H1 (cell line): ENCODE results near the gene WDFY4. TPM values are rescaled to one million over a fixed set of nuclear protein-coding genes. Genes with fewer than 3 reads are reported as not detected.

Experiments used
- EP300 ChIP-seq, 2 experiments: IDR thresholded peaks; 1 replicate in 1 of 2; 2 replicates in 1 of 2; pipeline ENCODE4 v1.6.1; 2011 to 2012; ENCODE audit warnings: low read depth in 2 of 2, low read length in 2 of 2, mild to moderate bottlenecking in 2 of 2, borderline replicate concordance in 1 of 2, inconsistent platforms in 1 of 2, moderate library complexity in 1 of 2
- NRF1 ChIP-seq: IDR thresholded peaks from 2 replicates; pipeline ENCODE4 v1.6.1; 2011; ENCODE audit warnings: mild to moderate bottlenecking, low read depth, low read length, improper control_type of control experiment
- POLR2AphosphoS5 ChIP-seq: IDR thresholded peaks from 2 replicates; pipeline ENCODE4 v1.6.1; 2011; ENCODE audit warnings: low read depth, low read length
- RNF2 ChIP-seq: fragments of 200-900, 300-1000 bp; sonication (generic); IDR thresholded peaks from 2 replicates; pipeline ENCODE4 v1.7.1; 2016; ENCODE audit warnings: borderline replicate concordance, low read depth, mild to moderate bottlenecking, antibody characterized with exemption, low read length; ENCODE audit not compliant: poor library complexity, severe bottlenecking; ENCODE audit errors: missing control alignments
- polyA plus RNA-seq, 7 experiments: library from polyadenylated mRNA; depleted of rRNA in 3 of 7; stranded (reverse) in 5 of 7; unstranded in 2 of 7; fragments of >200 nt in 5 of 7; fragments of 200-250 nt in 2 of 7; gene quantifications; 1 replicate in 5 of 7; 2 replicates in 1 of 7; 4 replicates in 1 of 7; pipeline versions ENCODE4 v1.2.1 to v1.2.3, GENCODE V29; 2011 to 2013; ENCODE audit warnings: missing spikeins in 2 of 7, mixed read lengths in 2 of 7
- total RNA-seq: library from RNA; stranded (reverse); fragmentation: NEBNext Ultra II Directional; extraction: Animal tissue kit (Norgen Biotek cat#: 25700); gene quantifications from 2 replicates; pipeline ENCODE4 v1.2.1, GENCODE V29; 2021

Gene WDFY4
- total and polyA plus RNA-seq, 2 of the 8 experiments (the other 6 are each of a cell fraction or from before 2014, with no cell fraction given) = not detected

GRCh38 chr10:48705401-48705938 is 20.8 kb downstream of the WDFY4 start (continued):
- no peak for TF ChIP-seq RNF2
- no peak for TF ChIP-seq POLR2AphosphoS5
- no peak for TF ChIP-seq EP300 (IDR thresholded peaks at IDR 0.05; ENCODE audit: borderline replicate concordance in 1 of 2, low read depth in 2 of 2, low read length in 2 of 2)
- TF ChIP-seq NRF1 = no peak
